ENCODE results near the gene TRANK1. TPM values are rescaled to one million over a fixed set of nuclear protein-coding genes. Genes with fewer than 3 reads are reported as not detected.

TRANK1 gene
- total and polyA plus RNA-seq, 2 experiments from 2014 or later: 1.8 to 6.7 TPM

- Mint-ChIP-seq H3K9me3 (no peaks in the 10 kb centered on the region), H3K27ac (no peak overlapping the region), H3K4me3 (no peak overlapping the region), H3K27me3 (ENCODE audit: insufficient read depth, low read depth, poor library complexity) (no peaks in the 10 kb centered on the region), H3K36me3 (ENCODE audit: low read depth) (no peaks in the 10 kb centered on the region), H3K4me1 (peaks cover 11% of the 10 kb centered on the region; the same call in 2 of the 3 replicates)
- no peak overlapping the region for H2AFZ ChIP-seq
- H3K36me3 ChIP-seq (ENCODE audit: insufficient read depth): no peaks in the 10 kb centered on the region
- ATAC-seq (no peak), DNase-seq (ENCODE audit: low spot score) (no peak)
- H4K20me1 ChIP-seq (replicated peaks; ENCODE audit: insufficient read depth): no peaks in the 10 kb centered on the region
- H3F3A ChIP-seq (replicated peaks; ENCODE audit: low read depth): no peaks in the 10 kb centered on the region
- no peaks in the 10 kb centered on the region for H3K9me2 ChIP-seq (ENCODE audit: insufficient read depth)
- no peaks in the 10 kb centered on the region for H3K79me2 ChIP-seq (replicated peaks; ENCODE audit: insufficient read depth)
- no peak overlapping the region for H3K27ac ChIP-seq (ENCODE audit: low read depth)
- no peak overlapping the region for H3K4me2 ChIP-seq
- no peak overlapping the region for H3K4me3 ChIP-seq
- H3K27me3 ChIP-seq (ENCODE audit: insufficient read depth): no peaks in the 10 kb centered on the region
- TF ChIP-seq CTCF (conservative IDR thresholded peaks at IDR 0.05; ENCODE audit: low read depth in 2 of 2): no peak
- TF ChIP-seq JUNB (IDR thresholded peaks at IDR 0.05; ENCODE audit: unreplicated experiment): no peak
- TF ChIP-seq CREB1 (CRISPR knock-in tag; IDR thresholded peaks at IDR 0.05; ENCODE audit: low read depth): no peak
- TF ChIP-seq ZNF114 (CRISPR knock-in tag; IDR thresholded peaks at IDR 0.05): no peak
- TF ChIP-seq NANOG (IDR thresholded peaks at IDR 0.05; ENCODE audit: borderline replicate concordance): no peak
- TF ChIP-seq ETS1 (IDR thresholded peaks at IDR 0.05): no peak
- TF ChIP-seq EZH2 (IDR thresholded peaks at IDR 0.05; ENCODE audit: low read depth, unreplicated experiment): no peak
- TF ChIP-seq ZNF331 (CRISPR knock-in tag; IDR thresholded peaks at IDR 0.05; ENCODE audit: low read depth): no peak
- no peak for TF ChIP-seq POLR2AphosphoS5 (IDR thresholded peaks at IDR 0.05; ENCODE audit: low read depth)
- no peak for TF ChIP-seq STAT1 (IDR thresholded peaks at IDR 0.05; ENCODE audit: unreplicated experiment)
- TF ChIP-seq ZNF462 (CRISPR knock-in tag; IDR thresholded peaks at IDR 0.05): no peak
- no peak for TF ChIP-seq REST (IDR thresholded peaks at IDR 0.05; ENCODE audit: unreplicated experiment)
- TF ChIP-seq EZH2phosphoT487 (IDR thresholded peaks at IDR 0.05; ENCODE audit: unreplicated experiment): no peak
- H3K4me1 ChIP-seq (ENCODE audit: insufficient read depth): peaks cover 7% of the 10 kb centered on the region; the same call in 1 of the 2 replicates
Observed at GRCh38 chr3:36905545-36905944, 39.3 kb downstream of the TRANK1 start.
